Measurements from ENCODE around the gene SOX13.

SOX13 gene

GRCh38 chr1:204147406-204148383 lies 74.8 kb downstream of the SOX13 start:
- no peak for DNase-seq (ENCODE audit: low read depth, low spot score)
- no peak overlapping the region for H3K27ac ChIP-seq

- no peak for DNase-seq (ENCODE audit: low read depth, low spot score)
- no peak overlapping the region for H3K27ac ChIP-seq
Measured at GRCh38 chr1:204149107-204149506, 76.2 kb downstream of the SOX13 start.

GRCh38 chr1:204149635-204150565 lies 77.0 kb downstream of the SOX13 start:
- no peak for DNase-seq (ENCODE audit: low read depth, low spot score)
- no peak overlapping the region for H3K27ac ChIP-seq

- no peak for DNase-seq (ENCODE audit: low read depth, low spot score)
- H3K27ac ChIP-seq, result peak overlapping the region; percentile 57
Measured at GRCh38 chr1:204150702-204151551, 78.0 kb downstream of the SOX13 start.

- peak within 1 kb of the TSS; percentile 57 for H3K27ac ChIP-seq
- DNase-seq (ENCODE audit: low read depth, low spot score), result no peak
Measured at GRCh38 chr1:204151552-204152309, 78.8 kb downstream of the SOX13 start, which contains the start of gene ETNK2. TSS of gene ETNK2 (minus strand) at chr1:204152044. CDS start at chr1:204151852, 192 bp downstream.

- peak overlapping the region; percentile 57 for H3K27ac ChIP-seq
Measured at GRCh38 chr1:204152310-204153044, 79.6 kb downstream of the SOX13 start.

GRCh38 chr1:204153667-204154066 lies 80.8 kb downstream of the SOX13 start:
- DNase-seq (ENCODE audit: low read depth, low spot score), result no peak
- H3K27ac ChIP-seq, result peak overlapping the region; percentile 76

More at GRCh38 chr1:204152310-204153044, 79.6 kb downstream of the SOX13 start:
- DNase-seq (ENCODE audit: low read depth, low spot score), result no peak

- peak overlapping the region; percentile 76 for H3K27ac ChIP-seq
- DNase-seq (ENCODE audit: low read depth, low spot score), result peak; percentile 81
Measured at GRCh38 chr1:204154568-204155255, 81.8 kb downstream of the SOX13 start.

GRCh38 chr1:204155881-204156280 lies 83.0 kb downstream of the SOX13 start:
- DNase-seq (ENCODE audit: low read depth, low spot score), result no peak
- H3K27ac ChIP-seq, result no peak overlapping the region

GRCh38 chr1:204157962-204158361 lies 85.0 kb downstream of the SOX13 start:
- H3K27ac ChIP-seq, result no peak overlapping the region
- no peak for DNase-seq (ENCODE audit: low read depth, low spot score)

GRCh38 chr1:204161609-204162493 lies 88.9 kb downstream of the SOX13 start:
- DNase-seq (ENCODE audit: low read depth, low spot score), result no peak
- no peak overlapping the region for H3K27ac ChIP-seq

- peak; percentile 33 for DNase-seq (ENCODE audit: low read depth, low spot score)
- H3K27ac ChIP-seq, result no peak overlapping the region
Measured at GRCh38 chr1:204162494-204163074, 89.7 kb downstream of the SOX13 start.

- H3K27ac ChIP-seq, result no peak within 1 kb of the TSS
- DNase-seq (ENCODE audit: low read depth, low spot score), result no peak
Measured at GRCh38 chr1:204166219-204166618, 93.3 kb downstream of the SOX13 start, which contains the start of gene REN. TSS of gene REN (minus strand) at chr1:204166337. CDS start at chr1:204166293, 44 bp downstream.

GRCh38 chr1:204167730-204168129 lies 94.8 kb downstream of the SOX13 start:
- no peak for DNase-seq (ENCODE audit: low read depth, low spot score)
- no peak overlapping the region for H3K27ac ChIP-seq

- H3K27ac ChIP-seq, result no peak overlapping the region
- DNase-seq (ENCODE audit: low read depth, low spot score), result no peak
Measured at GRCh38 chr1:204169858-204170257, 96.9 kb downstream of the SOX13 start.

GRCh38 chr1:204170494-204171155 lies 97.7 kb downstream of the SOX13 start:
- H3K27ac ChIP-seq, result peak overlapping the region; percentile 94
- no peak for DNase-seq (ENCODE audit: low read depth, low spot score)
